Epithelial cell of proximal tubule (primary cell): Measurements from ENCODE around the gene VSIG8. TPM values are rescaled to one million over a fixed set of nuclear protein-coding genes. Genes with fewer than 3 reads are reported as not detected.

Experiments
- DNase-seq: peaks from one replicate; pipeline ENCODE4 v3.0.0-alpha.2; 2011; ENCODE audit warnings: low read depth
- H3K4me3 ChIP-seq: 2 replicates; pipeline ENCODE4 v1.5.1; 2011; ENCODE audit warnings: low read depth, mild to moderate bottlenecking, low read length
- total RNA-seq: library from RNA; depleted of rRNA; stranded (reverse); fragments of >200 nt; gene quantifications from 2 replicates; pipeline ENCODE4 v1.2.3, GENCODE V29; 2015
- TF ChIP-seq, protein P1 (sequence below): conservative IDR thresholded peaks from 2 replicates; pipeline ENCODE4 v1.5.1; 2012; ENCODE audit warnings: low read depth, mild to moderate bottlenecking, low read length

Gene VSIG8
- total RNA-seq, 1 donor from 2014 or later = not detected

DNA sequence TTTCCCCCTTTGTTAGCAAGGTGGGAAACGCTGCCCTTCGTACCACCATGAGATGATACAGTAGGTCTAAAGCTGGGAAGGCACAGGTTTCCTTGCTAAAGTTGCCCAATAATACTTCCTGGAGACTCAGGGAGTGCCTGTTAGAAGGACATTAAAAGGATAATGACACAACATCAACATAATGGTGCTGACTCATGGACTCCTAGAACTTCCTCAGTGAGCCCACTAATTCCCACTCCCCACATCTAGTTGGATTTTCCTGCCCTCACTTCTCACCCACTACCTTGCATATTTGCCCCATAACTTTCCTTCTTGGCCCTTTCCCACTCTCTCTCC is 20.0 kb upstream of the VSIG8 start:
- no peak overlapping the region for H3K4me3 ChIP-seq
- TF ChIP-seq, protein P1, sequence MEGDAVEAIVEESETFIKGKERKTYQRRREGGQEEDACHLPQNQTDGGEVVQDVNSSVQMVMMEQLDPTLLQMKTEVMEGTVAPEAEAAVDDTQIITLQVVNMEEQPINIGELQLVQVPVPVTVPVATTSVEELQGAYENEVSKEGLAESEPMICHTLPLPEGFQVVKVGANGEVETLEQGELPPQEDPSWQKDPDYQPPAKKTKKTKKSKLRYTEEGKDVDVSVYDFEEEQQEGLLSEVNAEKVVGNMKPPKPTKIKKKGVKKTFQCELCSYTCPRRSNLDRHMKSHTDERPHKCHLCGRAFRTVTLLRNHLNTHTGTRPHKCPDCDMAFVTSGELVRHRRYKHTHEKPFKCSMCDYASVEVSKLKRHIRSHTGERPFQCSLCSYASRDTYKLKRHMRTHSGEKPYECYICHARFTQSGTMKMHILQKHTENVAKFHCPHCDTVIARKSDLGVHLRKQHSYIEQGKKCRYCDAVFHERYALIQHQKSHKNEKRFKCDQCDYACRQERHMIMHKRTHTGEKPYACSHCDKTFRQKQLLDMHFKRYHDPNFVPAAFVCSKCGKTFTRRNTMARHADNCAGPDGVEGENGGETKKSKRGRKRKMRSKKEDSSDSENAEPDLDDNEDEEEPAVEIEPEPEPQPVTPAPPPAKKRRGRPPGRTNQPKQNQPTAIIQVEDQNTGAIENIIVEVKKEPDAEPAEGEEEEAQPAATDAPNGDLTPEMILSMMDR = no peak
- DNase-seq = no peak

DNA sequence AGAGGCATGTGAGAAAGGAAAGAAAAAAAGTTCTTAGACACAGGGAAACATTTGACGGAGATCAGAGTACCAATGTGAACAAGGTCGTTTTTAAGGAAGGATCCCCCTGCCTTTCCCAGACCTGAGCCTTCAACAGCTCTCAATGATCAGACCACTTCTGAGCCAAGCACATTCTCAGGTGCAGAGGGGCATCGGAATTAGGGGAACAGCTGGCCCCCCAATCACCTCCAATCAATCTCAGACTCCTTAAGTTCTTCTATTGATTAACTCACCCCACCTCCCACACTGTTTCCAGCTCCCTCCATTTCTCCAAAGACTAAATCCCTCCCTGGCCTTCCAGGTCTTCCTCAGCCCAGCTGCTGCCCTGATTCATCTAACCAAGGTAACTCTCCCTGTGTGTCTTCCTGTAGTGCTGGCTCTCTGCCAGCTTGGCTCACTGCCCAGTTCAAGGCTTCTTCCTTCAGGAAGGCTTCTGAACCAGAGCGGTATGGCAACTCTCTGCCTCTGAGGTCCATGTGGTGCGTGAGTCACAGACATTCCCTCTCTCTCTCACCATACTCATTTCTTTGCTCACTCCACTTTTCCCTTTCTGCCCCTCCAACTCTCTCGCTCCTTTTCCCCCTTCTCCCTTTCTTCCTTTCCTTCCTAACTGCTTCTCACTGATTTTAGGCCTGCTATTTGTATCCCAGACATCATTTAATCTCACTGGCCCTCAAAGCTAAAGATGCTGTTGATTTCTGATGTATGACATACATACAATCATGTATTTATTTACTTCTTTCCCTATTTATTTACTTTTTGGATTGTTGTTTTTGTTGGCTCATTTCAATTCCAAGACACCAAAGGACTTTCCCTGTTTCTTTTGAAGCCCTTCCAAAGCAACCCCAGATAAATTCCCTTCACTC is 19.4 kb upstream of the VSIG8 start:
- peak; percentile 97 for DNase-seq
- no peak overlapping the region for H3K4me3 ChIP-seq
- TF ChIP-seq, protein P1 = no peak

DNA sequence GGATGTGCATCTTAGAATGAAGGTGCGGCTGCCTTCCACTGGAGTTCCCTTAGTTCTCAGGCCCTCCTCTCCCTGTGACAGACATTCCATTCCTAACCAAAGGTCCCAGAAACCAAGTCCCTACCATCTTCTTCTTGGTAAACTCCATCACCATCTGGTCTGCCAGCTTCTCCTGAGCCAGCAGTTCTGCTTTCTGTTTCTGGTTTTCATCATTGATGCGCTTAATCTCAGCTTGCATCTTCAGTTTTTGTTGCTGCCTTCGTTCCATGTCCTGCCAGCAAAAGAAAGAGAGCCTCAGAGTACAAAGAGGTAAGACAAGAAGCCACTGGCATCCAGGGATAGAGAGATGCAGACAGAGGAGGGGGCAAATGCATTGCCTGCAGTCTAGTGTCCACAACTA is 18.0 kb upstream of the VSIG8 start:
- H3K4me3 ChIP-seq = no peak overlapping the region
- DNase-seq = no peak
- TF ChIP-seq, protein P1 = no peak

DNA sequence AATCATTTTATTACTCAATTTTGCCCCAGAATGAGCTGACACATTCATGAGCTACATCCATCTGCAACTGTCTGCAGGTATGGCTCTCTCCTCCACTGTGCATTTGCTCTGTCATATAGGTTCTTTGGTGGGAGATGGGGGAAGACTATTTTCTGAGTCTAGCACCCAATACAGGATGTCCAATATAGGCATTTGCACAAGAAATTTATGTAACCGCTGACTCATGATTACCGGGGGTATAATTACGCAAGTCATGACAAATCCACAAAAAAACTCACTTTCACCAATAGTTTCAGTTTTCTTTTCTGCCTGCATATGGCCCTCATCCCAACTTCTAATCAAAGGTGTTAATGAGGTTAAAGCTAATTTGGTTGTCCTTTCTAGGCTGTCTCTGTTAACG is 17.5 kb upstream of the VSIG8 start:
- TF ChIP-seq, protein P1 = no peak
- H3K4me3 ChIP-seq = no peak overlapping the region
- no peak for DNase-seq

DNA sequence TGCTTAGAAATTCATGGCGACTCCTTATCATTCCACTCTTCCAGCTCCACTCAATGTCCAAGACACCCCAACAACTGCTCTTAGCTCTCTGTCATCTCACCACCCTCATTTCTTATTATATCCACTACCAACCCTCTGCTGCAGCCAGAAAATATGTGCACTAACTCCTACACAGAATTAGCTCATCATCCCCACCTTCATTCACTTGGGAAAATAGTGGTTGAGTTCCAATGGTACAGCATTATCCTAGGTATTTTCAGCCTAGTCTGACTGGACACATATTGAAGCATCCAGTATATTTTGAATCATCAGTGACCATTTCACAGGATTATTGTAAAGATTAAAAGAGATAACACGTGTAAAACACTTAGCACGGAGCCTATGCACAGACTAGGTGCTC is 16.7 kb upstream of the VSIG8 start:
- DNase-seq = no peak
- H3K4me3 ChIP-seq = no peak overlapping the region
- TF ChIP-seq, protein P1 = no peak

DNA sequence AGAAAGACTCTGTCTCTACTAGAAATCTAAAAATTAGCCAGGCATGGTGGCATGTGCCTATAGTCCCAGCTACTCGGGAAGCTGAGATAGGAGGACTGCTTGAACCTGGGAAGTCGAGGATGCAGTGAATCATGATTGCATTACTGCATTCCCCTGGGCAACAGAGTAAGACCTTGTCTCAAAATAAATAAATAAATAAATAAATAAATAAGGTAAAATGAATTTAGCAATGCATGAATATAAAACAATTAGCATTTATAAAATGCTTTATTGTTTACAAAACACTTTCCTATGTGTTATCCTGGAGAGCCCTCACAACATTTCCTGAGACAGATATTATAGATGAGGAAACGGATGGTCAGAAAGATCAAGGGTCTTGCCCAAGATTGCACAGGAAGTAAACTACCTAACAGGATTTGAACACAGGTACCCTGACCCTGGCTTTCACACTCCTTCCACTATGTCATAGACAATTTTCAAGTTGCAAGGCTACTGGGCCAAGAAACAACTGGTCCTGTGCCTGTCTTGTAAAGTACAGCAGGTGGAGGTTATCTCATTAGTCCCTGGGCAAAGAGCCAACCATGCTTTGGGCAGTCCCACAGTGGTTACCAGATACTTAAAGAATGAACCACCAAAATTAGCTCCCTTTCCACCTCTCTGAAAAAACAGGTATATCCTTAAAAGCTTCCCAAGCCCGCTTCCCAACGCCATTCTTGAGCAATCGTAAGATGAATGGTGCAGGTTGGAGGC is 15.4 kb upstream of the VSIG8 start:
- no peak overlapping the region for H3K4me3 ChIP-seq
- TF ChIP-seq, protein P1 = no peak
- no peak for DNase-seq
